Stimulated activated CD4-positive, alpha-beta T cell treated with anti-CD3 and anti-CD28 coated beads, Interleukin-4, amount 100 ng/mL, for 24 hours (primary cell): Measurements from ENCODE around the gene CTDSPL.
A peak's percentile ranks its signal among the peaks of the same experiment; 100 is the strongest.

Source experiments
- DNase-seq: peaks from one replicate; pipeline ENCODE4 v3.0.0-alpha.2; 2020

The CTDSPL gene

DNA sequence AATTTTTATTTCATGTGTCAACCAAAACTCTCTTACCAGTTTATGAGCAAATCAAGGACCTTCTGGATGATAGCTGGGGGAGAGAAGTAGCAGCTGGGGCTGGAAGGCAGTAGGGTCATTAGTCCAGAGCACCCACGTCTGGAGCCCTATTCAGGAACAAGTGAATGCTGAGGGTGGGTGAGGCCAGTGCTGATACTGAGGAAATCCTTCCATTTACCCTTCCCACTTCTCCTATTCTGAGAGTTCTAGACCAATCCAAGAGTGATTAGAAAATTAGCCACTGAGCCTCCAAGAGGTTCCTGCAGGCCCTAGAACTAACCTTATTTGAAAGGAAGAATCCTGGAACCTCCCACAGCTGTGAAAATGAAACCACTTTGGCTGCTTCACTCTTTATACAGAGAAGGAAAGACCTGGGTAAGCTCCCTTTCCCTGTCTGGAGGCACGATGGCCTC is 82.7 kb downstream of the CTDSPL start:
- no peak for DNase-seq

- no peak for DNase-seq
Observed at GRCh38 chr3:37945156-37945806, 83.6 kb downstream of the CTDSPL start.

DNA sequence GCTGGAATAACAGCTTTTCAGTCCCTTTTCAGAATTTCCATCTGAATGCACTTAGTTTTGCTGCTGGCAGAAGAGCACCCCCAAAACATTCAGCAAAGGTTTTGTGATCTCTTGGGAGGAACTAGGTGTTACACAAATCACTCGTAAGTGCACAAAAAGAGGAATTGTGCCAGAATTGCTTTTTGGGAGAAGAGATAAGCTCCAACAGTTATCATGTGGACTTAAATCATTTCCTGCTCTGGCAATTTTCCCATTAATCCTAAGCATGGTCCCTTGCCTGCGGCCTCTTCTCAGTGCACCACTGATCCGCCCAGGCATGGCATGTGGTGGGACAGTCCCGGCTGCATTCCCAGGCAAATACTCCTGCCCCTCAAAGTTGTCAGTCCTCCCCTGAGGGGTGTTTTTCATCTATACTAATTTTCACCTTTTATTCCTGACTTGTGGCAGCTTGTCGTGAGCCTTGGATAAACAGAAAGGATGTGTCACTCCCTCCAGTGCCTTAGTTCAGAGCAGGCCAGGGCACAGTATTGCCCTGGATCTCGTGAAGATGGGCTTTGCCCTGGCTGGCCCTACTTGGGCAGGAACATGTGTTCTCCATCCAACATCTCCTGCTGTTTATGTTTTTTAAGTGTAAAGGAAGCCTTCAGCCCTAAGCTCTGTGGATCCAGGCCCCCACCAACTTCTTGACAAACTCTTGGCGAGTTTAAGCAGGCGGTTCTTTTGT is 84.3 kb downstream of the CTDSPL start:
- DNase-seq: no peak

DNA sequence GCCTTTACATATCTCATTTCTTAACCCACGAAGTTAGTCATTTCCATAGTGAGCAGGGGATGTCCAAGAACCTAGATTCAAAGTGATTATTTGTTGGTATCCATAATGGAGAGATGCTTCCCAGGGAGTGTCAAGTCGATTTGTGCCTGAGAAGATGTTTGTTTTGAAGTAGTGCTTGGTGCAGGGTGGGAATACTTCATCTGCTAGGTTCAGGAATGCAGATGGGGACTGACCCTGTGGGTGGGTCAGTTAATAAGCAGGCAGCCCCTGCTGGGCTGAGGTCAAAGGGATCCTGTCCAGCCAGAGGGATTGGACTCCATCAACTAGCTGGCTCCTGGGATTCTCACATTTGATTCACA is 84.8 kb downstream of the CTDSPL start:
- no peak for DNase-seq

GRCh38 chr3:37949866-37950265 is 88.2 kb downstream of the CTDSPL start:
- no peak for DNase-seq

GRCh38 chr3:37952564-37952963 is 90.9 kb downstream of the CTDSPL start:
- DNase-seq: no peak

- no peak for DNase-seq
Observed at GRCh38 chr3:37953226-37953625, 91.5 kb downstream of the CTDSPL start.

DNA sequence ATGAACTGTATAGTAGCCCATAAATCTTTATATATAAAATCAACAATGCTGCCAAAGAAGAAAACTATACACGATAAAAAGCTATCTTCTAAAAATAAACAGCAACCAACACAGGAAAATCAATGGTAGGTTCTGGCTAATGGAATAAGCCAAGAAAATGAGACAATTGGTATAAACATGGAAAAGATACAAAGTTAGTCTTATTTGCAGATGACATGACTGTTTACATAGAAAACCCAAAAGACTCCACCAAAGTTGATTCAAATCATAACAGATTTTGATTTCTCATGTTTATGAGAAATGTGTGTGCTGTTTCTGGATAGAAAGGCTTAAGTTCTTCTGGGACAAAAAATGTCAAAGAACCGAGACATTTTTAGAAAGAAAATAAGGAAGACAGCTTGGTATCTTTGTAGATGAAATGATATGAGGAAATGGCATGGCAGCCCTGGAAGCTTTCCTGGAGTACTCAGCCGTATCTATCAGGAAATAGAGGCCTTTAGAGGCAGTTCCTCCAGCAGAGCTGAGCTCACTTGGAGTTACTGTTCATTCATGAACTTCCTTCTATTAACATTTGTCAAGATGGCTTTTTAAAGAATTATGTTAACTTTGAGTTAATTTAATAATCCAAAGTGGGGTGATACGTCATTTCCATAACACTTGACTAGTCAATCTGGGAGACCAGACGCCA is 92.2 kb downstream of the CTDSPL start:
- no peak for DNase-seq

DNA sequence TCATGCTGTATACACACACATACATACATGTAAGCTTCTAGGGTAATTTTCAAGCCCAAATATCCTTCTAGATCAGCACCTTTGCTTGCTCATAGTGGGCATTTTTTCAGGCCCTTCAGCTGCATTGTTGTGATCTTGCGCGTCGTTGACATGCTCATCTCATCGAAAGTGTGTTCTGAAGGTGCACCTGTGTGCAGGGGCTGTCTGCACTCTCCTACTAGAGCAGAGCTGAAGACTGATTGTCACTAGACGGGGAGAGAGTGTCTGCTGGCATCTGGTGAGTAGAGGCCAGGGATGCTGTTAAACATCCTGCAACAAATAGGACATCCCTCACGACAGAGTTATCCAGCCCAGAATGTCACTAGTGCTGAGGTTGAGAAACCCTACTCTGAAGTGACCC is 93.2 kb downstream of the CTDSPL start:
- DNase-seq: no peak

GRCh38 chr3:37955918-37956707 is 94.4 kb downstream of the CTDSPL start:
- DNase-seq: no peak

DNA sequence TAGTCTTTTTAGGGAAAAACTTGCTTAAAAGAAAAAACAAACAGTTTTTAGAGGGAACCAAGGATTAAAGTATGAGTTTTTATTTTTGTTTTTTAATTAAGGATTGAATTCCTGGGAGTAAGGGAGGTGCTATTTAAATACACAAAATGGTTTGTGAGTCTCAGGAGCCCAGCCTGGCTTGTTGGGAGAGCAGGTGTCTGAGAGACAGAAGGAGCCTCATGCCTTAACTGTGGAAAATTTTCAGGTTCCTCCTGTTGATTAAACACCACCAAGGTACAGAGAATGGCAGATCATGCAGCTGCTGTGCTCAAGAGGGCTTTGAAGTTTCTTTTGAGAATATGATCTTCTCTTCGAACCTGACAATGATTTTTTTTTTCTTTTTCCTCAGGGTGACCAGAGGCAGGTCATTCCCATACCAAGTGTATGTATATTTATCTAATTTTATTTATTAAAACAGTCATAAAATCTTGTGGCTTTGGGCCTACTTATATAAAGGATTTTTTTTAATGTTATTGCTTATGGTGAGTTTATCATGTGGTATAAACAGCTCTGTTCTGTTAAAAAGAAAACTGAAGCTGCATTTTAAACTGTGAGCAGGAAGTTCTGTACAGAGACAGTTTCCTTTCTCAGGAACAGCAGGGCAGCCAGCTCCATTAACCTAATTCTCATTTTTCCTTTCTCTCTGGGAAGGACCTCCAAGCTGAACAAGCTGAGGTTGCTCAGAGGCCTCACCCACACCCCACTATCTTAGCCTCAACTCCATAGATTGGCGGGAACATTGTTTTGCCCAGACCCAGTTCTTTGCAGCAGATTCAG is 95.3 kb downstream of the CTDSPL start:
- DNase-seq: no peak

GRCh38 chr3:37957539-37957936 is 95.9 kb downstream of the CTDSPL start:
- DNase-seq: no peak

- DNase-seq: no peak
Observed at GRCh38 chr3:37961622-37962431, 100.1 kb downstream of the CTDSPL start.

DNA sequence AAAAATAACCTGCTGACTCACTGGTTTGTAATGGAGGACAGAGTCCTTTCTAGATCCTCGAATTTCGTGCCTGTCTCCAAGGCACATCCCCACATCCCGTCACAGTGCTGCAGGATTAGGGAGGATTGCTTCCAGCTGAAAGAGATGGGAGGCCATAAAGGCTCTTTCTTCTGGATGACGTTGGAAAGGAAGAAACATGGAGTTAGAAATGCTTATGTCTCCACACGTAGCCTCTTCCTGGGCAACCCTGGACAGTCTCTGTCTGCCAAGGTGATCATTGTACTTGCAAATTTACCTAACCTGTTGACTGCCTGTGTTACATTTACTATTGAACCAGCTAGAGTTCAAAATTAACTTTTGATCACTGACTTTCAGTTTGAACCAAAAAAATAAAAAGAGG is 101.3 kb downstream of the CTDSPL start:
- DNase-seq: no peak

DNA sequence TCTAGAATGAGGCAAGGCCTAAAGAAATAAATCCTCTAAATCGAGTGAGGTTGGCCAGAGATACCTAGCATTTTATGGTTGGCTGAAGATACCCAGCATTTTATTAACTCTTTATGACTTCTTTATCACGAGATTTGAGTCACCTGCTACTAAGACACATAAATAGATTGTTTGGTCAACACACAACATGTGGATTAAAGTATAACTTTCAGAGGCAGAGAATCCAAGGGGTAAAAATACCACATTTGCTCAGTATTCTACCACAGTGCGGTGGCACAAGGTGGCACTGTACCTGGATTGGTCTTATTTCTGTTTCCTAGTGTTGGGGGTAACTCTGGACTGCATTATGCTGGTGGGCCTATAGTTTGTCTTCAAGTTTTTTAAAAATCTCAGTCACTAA is 102.0 kb downstream of the CTDSPL start:
- no peak for DNase-seq

DNA sequence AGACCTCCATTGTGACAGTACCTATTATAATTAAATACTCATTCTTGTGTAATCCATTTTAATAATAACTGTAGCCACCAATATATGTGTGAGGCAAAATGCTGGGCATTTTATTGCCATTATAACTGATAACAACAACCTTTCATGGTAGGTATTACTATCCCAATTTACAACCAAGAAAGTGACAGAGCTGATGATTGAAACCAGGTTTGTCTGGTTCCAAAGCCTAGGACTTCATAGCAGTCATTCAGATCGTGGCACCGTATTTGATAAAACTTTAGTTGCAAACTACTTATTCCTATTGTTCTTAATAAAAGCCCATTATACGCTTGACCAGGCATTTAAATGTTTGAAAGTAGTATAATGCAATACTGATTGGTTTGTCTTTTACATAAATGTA is 102.5 kb downstream of the CTDSPL start:
- DNase-seq: no peak

DNA sequence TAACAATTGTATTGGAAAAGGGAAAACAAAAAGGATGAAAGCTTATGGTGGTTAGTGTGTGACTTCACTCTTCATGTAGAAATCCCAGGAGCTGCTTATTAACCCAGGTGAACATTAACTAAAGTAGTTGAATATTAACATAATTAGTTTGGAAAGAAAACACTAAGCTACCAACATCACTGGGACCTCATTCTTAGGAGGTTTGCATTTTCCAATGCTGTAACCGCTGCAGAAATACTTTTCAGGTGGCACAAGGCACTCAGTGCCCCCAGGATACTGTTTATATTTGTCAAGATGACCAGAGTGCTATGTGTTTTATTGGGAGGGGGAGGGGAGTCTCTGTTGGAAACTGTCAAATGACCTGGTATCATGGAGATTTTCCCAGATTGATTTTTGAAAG is 103.0 kb downstream of the CTDSPL start:
- DNase-seq: no peak

DNA sequence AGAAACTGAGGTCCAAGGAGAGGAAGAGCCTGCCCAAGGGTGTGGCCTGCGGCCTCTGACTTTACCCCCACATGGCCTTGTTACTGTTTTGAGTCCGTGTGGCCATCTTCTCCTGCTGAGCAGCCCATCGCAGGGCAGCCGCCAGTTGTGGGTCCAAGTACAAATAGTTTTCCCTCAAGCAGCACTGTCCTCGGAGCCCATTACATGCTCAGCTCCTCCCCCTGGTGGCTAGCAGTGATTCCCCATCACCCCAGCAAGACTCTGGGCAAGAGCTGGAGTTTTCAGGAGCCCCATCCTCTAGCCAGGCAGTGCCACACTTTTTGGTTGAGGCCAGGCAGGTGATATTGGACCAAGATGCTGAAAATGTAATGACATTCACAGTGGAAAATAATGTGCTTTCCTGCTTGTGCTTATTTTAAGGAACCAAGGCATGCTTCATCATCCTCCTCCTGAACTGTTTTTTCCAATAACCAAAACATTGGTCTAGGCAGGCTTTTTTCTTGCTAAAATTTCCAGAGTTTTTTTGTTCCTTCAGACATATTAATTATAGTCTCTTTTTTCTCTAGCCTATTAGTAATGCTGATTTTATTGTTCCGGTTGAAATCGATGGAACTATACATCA is 105.7 kb downstream of the CTDSPL start:
- DNase-seq: peak; percentile 60

GRCh38 chr3:37968199-37968598 is 106.5 kb downstream of the CTDSPL start:
- DNase-seq: no peak

GRCh38 chr3:37968813-37969595 is 107.3 kb downstream of the CTDSPL start:
- no peak for DNase-seq
